ENCODE results near the gene MYO3B.

- no peak for TF ChIP-seq CTCF (conservative IDR thresholded peaks at IDR 0.05; ENCODE audit: low read length)
- no peak for TF ChIP-seq EZH2phosphoT487 (IDR thresholded peaks at IDR 0.05; ENCODE audit: borderline replicate concordance, low read depth, low read length)
These were observed 136.9 kb downstream of the MYO3B start for GRCh38 chr2:170314744-170315447.
